ENCODE results near the gene PTGER4. TPM values are rescaled to one million over a fixed set of nuclear protein-coding genes. Genes with fewer than 3 reads are reported as not detected.

Gene PTGER4
- total RNA-seq, 2 donors from 2014 or later, result 0.15 to 0.71 TPM

- no peaks in the 10 kb centered on the region for H3K27me3 ChIP-seq (ENCODE audit: control insufficient read depth, insufficient read depth, low read length, poor library complexity, severe bottlenecking)
- Mint-ChIP-seq H3K36me3 (ENCODE audit: low read depth) (no peaks in the 10 kb centered on the region), H3K4me1 (no peaks in the 10 kb centered on the region), H3K9me3 (no peaks in the 10 kb centered on the region), H3K4me3 (no peak overlapping the region), H3K27me3 (ENCODE audit: insufficient read depth) (no peaks in the 10 kb centered on the region), H3K27ac (no peak overlapping the region)
- H3K4me3 ChIP-seq (ENCODE audit: low read length), result no peak overlapping the region
- H3K9me3 ChIP-seq (ENCODE audit: control insufficient read depth, low read length), result no peaks in the 10 kb centered on the region
- WGBS, 2 experiments (ENCODE audit: insufficient coverage in 1 of 2, insufficient read length in 1 of 2), result 86 to 100% methylated on average over 1 to 8 of the region's 8 CpGs
- DNase-seq, result no peak
- no peak for TF ChIP-seq CTCF (conservative IDR thresholded peaks at IDR 0.05)
- no peaks in the 10 kb centered on the region for H3K4me1 ChIP-seq (ENCODE audit: control insufficient read depth, insufficient read depth, low read length)
- no peak overlapping the region for H3K9ac ChIP-seq (ENCODE audit: extremely low read depth, low read length, poor library complexity, severe bottlenecking)
- H3K27ac ChIP-seq (ENCODE audit: low read depth, low read length), result no peak overlapping the region
- no peaks in the 10 kb centered on the region for H3K36me3 ChIP-seq (ENCODE audit: control insufficient read depth, insufficient read depth, low read length)
These were observed 27.1 kb upstream of the PTGER4 start for GRCh38 chr5:40652441-40653220.

GRCh38 chr5:40653221-40654022, 26.3 kb upstream of the PTGER4 start:
- Histone ChIP-seq H3K27ac (ENCODE audit: low read depth, low read length) (no peak overlapping the region), H3K4me3 (ENCODE audit: low read length) (no peak overlapping the region), H3K9me3 (ENCODE audit: control insufficient read depth, low read length) (no peaks in the 10 kb centered on the region), H3K36me3 (ENCODE audit: control insufficient read depth, insufficient read depth, low read length) (no peaks in the 10 kb centered on the region), H3K4me1 (ENCODE audit: control insufficient read depth, insufficient read depth, low read length) (no peaks in the 10 kb centered on the region), H3K9ac (ENCODE audit: extremely low read depth, low read length, poor library complexity, severe bottlenecking) (no peak overlapping the region), H3K27me3 (ENCODE audit: control insufficient read depth, insufficient read depth, low read length, poor library complexity, severe bottlenecking) (no peaks in the 10 kb centered on the region)
- H3K36me3 Mint-ChIP-seq (ENCODE audit: low read depth), result no peaks in the 10 kb centered on the region
- no peak overlapping the region for H3K27ac Mint-ChIP-seq
- WGBS, 2 experiments (ENCODE audit: insufficient coverage in 1 of 2, insufficient read length in 1 of 2), result 92 to 100% methylated on average over 1 to 4 of the region's 4 CpGs
- no peak for TF ChIP-seq CTCF (conservative IDR thresholded peaks at IDR 0.05)
- no peak overlapping the region for H3K4me3 Mint-ChIP-seq
- H3K4me1 Mint-ChIP-seq, result no peaks in the 10 kb centered on the region
- H3K27me3 Mint-ChIP-seq (ENCODE audit: insufficient read depth), result no peaks in the 10 kb centered on the region
- H3K9me3 Mint-ChIP-seq, result no peaks in the 10 kb centered on the region
- DNase-seq, result no peak

GRCh38 chr5:40654377-40654991, 25.2 kb upstream of the PTGER4 start:
- Mint-ChIP-seq H3K27ac (no peak overlapping the region), H3K4me3 (no peak overlapping the region), H3K36me3 (ENCODE audit: low read depth) (no peaks in the 10 kb centered on the region), H3K9me3 (no peaks in the 10 kb centered on the region), H3K4me1 (no peaks in the 10 kb centered on the region), H3K27me3 (ENCODE audit: insufficient read depth) (no peaks in the 10 kb centered on the region)
- Histone ChIP-seq H3K9ac (ENCODE audit: extremely low read depth, low read length, poor library complexity, severe bottlenecking) (no peak overlapping the region), H3K9me3 (ENCODE audit: control insufficient read depth, low read length) (no peaks in the 10 kb centered on the region), H3K36me3 (ENCODE audit: control insufficient read depth, insufficient read depth, low read length) (no peaks in the 10 kb centered on the region), H3K27ac (ENCODE audit: low read depth, low read length) (no peak overlapping the region), H3K4me1 (ENCODE audit: control insufficient read depth, insufficient read depth, low read length) (no peaks in the 10 kb centered on the region), H3K4me3 (ENCODE audit: low read length) (no peak overlapping the region), H3K27me3 (ENCODE audit: control insufficient read depth, insufficient read depth, low read length, poor library complexity, severe bottlenecking) (no peaks in the 10 kb centered on the region)
- DNase-seq, result no peak
- TF ChIP-seq CTCF (conservative IDR thresholded peaks at IDR 0.05), result no peak
- 93% methylated on average over 4 of the region's 4 CpGs; no CpG with 5 or more reads in 1 of the 2 experiments for WGBS, 2 experiments (ENCODE audit: insufficient coverage in 1 of 2, insufficient read length in 1 of 2)
